ENCODE results near the gene ARMC12. TPM values are rescaled to one million over a fixed set of nuclear protein-coding genes. Genes with fewer than 3 reads are reported as not detected.

ARMC12 gene
- total and polyA plus RNA-seq, 7 experiments from 2014 or later, result 0.78 to 1.8 (median 1.3) TPM

Other genes with a start within 250 kb of the ARMC12 start
- gene TEAD3, start 240.0 kb upstream of the ARMC12 start, total RNA-seq, result under 1 TPM in 3 of 5 experiments, not detected in 2; 0.16 to 0.27 (median 0.24) TPM
- under 1 TPM in 1 of 2 donors, not detected in 1; 0.10 TPM for gene TEAD3, start 240.0 kb upstream of the ARMC12 start, polyA plus RNA-seq
- gene TULP1, start 224.1 kb upstream of the ARMC12 start, total RNA-seq, result not detected
- gene TULP1, start 224.1 kb upstream of the ARMC12 start, polyA plus RNA-seq, result not detected
- 10 to 100 TPM; 56.7 to 83.3 (median 79.4) TPM for gene FKBP5, start 48.1 kb upstream of the ARMC12 start, total RNA-seq
- 100 to 1,000 TPM; 101 to 324 TPM for gene FKBP5, start 48.1 kb upstream of the ARMC12 start, polyA plus RNA-seq
- gene CLPSL2, start 39.6 kb downstream of the ARMC12 start, total RNA-seq, result not detected
- gene CLPSL2, start 39.6 kb downstream of the ARMC12 start, polyA plus RNA-seq, result not detected
- gene CLPSL1, start 44.0 kb downstream of the ARMC12 start, total RNA-seq, result not detected
- not detected for gene CLPSL1, start 44.0 kb downstream of the ARMC12 start, polyA plus RNA-seq
- gene CLPS, start 60.3 kb downstream of the ARMC12 start, total RNA-seq, result not detected
- gene CLPS, start 60.3 kb downstream of the ARMC12 start, polyA plus RNA-seq, result not detected
- not detected for gene LHFPL5, start 68.3 kb downstream of the ARMC12 start, total RNA-seq
- gene LHFPL5, start 68.3 kb downstream of the ARMC12 start, polyA plus RNA-seq, result not detected
- gene SRPK1, start 184.1 kb downstream of the ARMC12 start, total RNA-seq, result 10 to 100 TPM; 29.1 to 80.9 (median 42.1) TPM
- 10 to 100 TPM; 31.9 to 48.1 TPM for gene SRPK1, start 184.1 kb downstream of the ARMC12 start, polyA plus RNA-seq

Data from naive thymus-derived CD4-positive, alpha-beta T cell (primary cell).